RKO (cell line): Measurements from ENCODE around the gene GNAI3.
A peak's percentile ranks its signal among the peaks of the same experiment; 100 is the strongest.

ENCODE experiments used
- DNase-seq: peaks from one replicate; pipeline ENCODE4 v3.0.0-alpha.2; 2016; ENCODE audit warnings: low spot score

The GNAI3 gene

DNA sequence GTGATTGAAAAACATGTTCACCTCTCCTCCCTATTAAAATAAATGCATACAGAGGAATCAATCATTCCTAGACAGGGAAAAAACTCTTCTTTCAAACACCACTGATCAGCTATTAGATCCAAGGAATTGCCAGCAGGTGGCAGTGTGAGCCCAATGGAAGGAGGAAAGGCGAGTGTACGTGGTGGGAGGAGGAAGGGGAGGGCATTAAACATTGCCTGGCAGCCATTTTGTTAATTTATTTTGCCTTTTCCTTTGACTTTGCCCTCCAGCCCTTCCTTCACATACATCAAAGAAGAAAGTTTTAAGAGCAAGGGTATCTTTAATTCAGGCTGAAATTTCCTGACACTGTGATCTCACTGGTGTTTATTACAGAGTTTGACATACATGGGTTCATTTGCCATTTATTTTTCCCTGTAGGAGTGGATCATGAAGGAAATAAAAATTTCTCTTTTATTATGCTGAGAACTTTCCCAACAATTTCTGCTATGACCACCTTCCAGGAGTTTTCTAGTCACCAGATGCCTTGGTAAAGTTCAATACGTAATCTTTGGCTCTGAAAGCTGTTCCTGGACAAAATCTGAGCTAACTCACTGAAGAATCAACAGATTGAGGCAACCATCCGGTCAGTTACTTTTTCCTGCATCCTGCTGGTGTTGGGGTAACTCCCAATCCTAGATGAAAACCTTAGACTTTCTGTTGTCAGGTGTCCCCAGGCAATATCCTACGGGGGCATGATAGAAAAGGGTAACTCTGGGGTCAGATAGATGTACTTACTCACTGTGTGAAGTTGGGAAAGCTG lies 1.9 kb upstream of the GNAI3 start:
- DNase-seq = peak; percentile 92

DNA sequence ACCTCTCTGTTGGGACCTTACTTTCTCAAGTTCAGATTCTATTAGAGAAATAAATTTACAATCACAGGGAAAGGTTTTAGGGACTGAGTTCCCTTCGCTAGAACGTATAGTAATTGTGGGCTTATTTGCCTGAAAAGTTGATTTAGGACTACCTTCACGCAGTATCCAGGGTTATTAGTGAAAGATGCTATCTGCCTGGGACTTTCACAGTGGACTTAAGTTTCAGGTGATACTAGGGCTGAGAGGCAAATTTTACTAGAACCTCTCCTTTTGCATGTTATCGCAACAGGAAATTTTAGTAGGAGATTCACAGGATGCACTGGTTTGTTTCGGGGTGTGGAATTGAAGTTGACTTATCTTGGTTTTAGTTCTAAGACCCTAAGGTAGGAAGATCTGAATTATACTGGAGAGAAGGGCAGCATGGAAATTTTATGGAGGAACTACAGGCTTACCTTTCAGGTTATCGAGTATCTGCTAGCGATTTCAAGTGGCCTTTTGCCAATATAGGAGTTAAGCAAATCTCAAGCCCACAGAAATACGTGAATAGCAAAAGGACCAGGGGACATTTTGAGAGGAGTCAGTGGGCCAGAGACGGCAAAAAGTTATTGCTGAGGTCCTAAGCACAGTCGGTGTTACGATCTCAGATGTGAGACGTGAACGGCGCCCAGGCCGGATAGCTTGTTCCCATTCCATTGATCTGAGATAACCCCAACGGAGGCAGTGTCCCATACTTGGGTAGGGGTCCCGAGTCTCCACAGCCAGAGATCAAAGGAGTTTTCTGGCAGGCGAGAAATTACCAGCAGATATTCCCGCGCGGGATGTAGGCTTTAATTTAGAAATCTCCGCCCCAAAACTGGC lies 723 bp upstream of the GNAI3 start:
- DNase-seq = peak; percentile 57

DNA sequence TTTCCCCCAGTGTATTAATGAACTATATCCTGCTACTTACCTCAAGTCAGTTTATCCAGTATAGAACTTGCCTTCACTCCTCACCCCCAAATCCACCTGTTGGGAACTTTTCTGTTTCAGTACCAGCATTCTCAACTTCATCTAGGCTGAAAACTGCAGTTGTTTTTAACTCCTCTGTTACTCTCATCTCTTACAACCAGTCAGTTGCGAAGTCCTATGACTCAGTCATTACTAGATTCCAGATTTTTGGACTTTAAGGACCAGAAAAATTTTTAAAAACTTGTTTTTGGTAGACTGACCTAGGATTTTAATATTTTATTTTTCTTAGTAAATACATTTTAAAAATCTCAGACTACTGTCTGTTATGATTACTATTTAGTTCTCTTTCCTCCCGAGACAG lies 8.1 kb downstream of the GNAI3 start:
- no peak for DNase-seq

DNA sequence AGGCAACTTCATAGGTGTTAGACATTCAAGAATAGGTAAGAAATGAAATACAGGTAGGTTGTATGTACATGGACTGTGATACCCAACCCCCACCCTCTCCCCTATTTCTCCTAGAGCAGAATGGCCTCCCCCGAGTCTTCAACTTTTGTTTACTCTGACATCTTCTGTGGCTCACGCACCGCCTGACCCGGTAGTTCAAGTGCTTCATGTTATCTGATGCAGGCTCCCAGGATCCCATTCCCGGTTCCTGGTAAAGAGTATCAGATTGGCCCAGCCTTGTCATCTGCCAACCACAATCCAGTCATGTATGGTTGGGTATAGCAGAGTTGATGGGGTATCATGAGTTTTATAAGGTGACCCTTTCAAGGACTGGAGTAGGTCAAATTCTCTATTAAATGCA lies 9.1 kb downstream of the GNAI3 start:
- DNase-seq = no peak

- DNase-seq = no peak
Observed at GRCh38 chr1:109559995-109560394, 11.6 kb downstream of the GNAI3 start.

- DNase-seq = no peak
Observed at GRCh38 chr1:109564194-109564878, 15.9 kb downstream of the GNAI3 start.

GRCh38 chr1:109565241-109565640 lies 16.8 kb downstream of the GNAI3 start:
- DNase-seq = no peak

- DNase-seq = no peak
Observed at GRCh38 chr1:109566982-109567381, 18.6 kb downstream of the GNAI3 start.

DNA sequence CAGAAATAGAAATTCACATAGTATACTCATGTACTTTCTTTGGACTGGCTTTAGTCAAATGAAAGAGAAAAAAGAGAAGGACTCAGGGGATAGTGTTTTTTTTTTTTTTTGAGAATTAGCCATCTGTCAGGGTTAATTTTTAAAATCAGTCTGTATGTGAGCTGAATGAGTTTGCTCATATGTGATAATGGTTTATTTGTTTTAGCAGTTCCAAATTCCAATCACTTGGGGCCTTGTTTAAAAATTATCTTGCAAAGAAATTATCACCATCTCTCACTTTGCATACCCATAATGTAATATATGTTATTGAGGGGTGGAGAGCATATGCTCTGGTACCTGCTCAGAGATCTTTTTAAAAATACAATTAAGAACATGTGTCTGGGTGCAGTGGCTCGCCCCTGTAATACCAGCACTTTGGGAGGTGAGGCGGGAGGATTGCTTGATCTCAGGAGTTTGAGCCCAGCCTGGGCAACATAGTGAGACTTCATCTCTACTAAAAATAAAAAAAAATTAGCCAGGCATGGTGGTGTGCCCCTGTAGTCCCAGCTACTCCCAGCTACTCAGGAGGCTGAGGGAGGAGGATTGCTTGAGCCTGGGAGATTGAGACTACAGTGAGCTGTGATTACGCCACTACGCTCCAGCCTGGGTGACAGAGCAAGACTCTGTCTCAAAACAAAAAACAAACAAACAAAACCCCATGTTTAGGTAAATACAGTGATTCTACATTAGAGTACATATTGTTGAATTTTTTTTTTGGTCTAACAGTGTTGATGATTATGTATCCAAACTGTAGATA lies 19.7 kb downstream of the GNAI3 start:
- DNase-seq = no peak

DNA sequence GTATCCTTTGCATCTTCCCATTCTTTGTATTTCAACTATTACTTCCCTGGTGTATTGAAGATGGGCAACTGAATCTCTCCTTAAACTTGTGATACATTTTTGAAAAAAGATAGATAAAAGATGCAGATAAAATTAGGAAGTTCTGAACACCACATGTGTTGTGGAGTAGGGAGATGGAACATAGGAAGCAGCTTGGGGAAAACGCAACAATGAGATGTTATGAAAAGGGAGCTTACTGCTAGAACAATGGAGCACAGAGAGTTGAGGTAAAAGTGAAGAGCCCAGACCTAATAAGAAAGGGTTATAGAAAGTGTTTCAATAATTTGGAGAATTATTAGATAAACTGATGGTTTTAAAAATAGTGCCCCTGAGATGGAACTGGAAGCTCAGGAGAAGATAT lies 20.9 kb downstream of the GNAI3 start:
- DNase-seq = no peak

GRCh38 chr1:109570414-109570813 lies 22.0 kb downstream of the GNAI3 start:
- no peak for DNase-seq

GRCh38 chr1:109573785-109574184 lies 25.4 kb downstream of the GNAI3 start:
- DNase-seq = no peak

GRCh38 chr1:109578947-109579443 lies 30.6 kb downstream of the GNAI3 start:
- no peak for DNase-seq

DNA sequence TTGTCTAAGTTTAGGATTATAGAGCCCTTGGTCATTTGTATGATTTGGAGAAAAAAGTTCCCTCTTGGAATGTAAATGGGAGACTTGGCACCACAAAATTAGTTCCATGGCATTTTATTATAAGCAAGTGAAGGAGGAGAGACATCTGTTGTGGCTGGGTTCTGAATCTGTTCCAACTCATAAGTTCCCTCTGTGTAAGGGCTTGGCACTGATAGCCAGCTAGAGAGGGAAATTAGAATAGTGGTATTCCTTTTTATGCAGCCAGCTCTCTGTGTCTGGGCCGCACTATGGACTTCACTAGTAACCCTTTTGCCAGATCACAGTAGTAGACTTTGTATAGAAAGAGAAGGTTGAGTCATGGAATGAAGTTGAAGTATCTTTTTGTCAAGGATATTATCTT lies 31.1 kb downstream of the GNAI3 start:
- DNase-seq = no peak

DNA sequence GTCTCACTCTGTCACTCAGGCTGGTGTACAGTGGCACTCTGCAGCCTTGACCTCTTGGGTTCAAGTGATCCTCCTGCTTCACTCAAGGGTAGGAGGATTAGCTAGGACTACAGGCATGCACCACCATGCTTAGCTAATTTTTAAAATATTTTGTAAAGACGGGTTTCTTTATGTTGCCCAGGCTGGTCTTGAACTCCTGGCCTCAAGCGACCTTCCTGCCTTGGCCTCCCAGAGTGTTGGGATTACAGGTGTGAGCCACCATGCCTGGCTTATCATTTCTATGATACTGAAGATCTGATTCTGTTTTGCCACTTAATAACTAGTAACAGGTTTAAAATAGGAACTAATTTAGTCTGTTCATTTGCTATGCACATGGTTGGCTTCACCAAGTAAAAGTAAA lies 33.6 kb downstream of the GNAI3 start:
- no peak for DNase-seq

- no peak for DNase-seq
Observed at GRCh38 chr1:109584766-109585165, 36.4 kb downstream of the GNAI3 start.

- DNase-seq = no peak
Observed at GRCh38 chr1:109586055-109586454, 37.6 kb downstream of the GNAI3 start.

GRCh38 chr1:109589177-109589576 lies 40.8 kb downstream of the GNAI3 start:
- DNase-seq = no peak

GRCh38 chr1:109589679-109590078 lies 41.3 kb downstream of the GNAI3 start:
- DNase-seq = no peak

GRCh38 chr1:109592916-109593315 lies 44.5 kb downstream of the GNAI3 start:
- DNase-seq = no peak

- DNase-seq = no peak
Observed at GRCh38 chr1:109595531-109595930, 47.1 kb downstream of the GNAI3 start.

DNA sequence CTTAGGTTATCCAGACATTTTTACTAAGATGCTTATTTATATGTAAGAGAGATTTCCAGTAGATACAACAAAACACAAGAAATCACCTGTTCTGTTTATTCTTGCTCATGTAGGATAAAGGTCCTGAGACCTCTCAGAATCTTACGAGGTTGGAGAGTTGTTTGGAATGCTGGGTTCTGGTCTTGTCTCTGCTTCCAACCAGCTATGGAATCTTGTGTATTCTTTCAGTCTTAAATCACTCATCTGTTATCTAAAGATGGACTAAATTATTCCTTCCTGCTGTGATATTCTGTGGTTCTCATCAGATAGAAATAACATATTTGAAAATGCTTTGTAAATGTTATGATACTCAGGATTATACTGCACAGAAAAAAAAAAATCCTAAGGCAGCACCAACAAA lies 49.7 kb downstream of the GNAI3 start:
- DNase-seq = no peak
